ENCODE measurements around the gene SREBF2. TPM values are rescaled to one million over a fixed set of nuclear protein-coding genes. Genes with fewer than 3 reads are reported as not detected.

SREBF2 gene
- total RNA-seq, 3 donors from 2014 or later (not counting 1 experiment from before 2014, with no cell fraction given): 101 to 106 (median 105) TPM

DNA sequence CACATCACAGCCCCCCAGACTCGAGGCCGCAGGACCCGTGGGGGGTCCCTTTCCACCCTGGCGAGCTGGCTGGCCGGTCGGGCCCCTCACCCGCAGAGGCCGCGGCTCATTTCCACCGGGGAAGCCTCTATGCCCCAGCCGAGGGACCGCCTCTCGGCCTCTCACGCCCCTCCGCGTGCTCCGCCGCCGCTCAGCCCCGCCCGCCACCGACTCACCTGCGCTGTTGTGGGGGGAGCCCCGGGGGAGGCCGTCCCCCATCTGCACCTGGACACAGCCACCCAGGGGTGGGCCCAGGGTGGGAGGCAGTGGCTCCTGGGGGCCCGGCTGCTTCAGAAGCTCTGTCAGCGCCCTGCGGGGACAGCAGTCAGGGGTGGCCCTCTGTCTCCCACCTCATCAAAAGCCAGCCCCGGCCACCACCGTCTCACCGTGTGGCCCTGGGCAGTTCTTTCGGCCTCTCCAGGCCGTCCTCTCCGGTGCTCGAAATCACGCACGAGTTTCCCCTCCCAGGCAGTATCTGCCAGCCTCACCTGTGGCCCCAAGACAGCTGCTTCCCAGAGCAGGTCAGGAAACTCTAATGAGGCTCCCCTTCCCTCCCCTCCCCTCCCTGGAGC, 78.2 kb downstream of the SREBF2 start:
- TF ChIP-seq, protein P1, sequence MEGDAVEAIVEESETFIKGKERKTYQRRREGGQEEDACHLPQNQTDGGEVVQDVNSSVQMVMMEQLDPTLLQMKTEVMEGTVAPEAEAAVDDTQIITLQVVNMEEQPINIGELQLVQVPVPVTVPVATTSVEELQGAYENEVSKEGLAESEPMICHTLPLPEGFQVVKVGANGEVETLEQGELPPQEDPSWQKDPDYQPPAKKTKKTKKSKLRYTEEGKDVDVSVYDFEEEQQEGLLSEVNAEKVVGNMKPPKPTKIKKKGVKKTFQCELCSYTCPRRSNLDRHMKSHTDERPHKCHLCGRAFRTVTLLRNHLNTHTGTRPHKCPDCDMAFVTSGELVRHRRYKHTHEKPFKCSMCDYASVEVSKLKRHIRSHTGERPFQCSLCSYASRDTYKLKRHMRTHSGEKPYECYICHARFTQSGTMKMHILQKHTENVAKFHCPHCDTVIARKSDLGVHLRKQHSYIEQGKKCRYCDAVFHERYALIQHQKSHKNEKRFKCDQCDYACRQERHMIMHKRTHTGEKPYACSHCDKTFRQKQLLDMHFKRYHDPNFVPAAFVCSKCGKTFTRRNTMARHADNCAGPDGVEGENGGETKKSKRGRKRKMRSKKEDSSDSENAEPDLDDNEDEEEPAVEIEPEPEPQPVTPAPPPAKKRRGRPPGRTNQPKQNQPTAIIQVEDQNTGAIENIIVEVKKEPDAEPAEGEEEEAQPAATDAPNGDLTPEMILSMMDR (IDR thresholded peaks at IDR 0.05): no peak
- Histone ChIP-seq H3K4me1 (ENCODE audit: control insufficient read depth, insufficient read depth, low read length) (peaks cover 57% of the 10 kb centered on the region), H3K4me3 (ENCODE audit: low read length) (peak overlapping the region; percentile 20), H3K27ac (ENCODE audit: low read length) (no peak overlapping the region), H3K9me3 (ENCODE audit: control insufficient read depth, insufficient read depth, low read length) (no peaks in the 10 kb centered on the region), H3K36me3 (ENCODE audit: control insufficient read depth, insufficient read depth, low read length) (peaks cover 2% of the 10 kb centered on the region), H3K27me3 (ENCODE audit: control insufficient read depth, insufficient read depth, low read length) (peaks cover 45% of the 10 kb centered on the region)
- Mint-ChIP-seq H3K36me3 (no peaks in the 10 kb centered on the region), H3K4me3 (peak overlapping the region; percentile 78), H3K27me3 (ENCODE audit: low read depth in 2 of 2) (peaks cover 18 to 30% of the 10 kb centered on the region in 2 donors), H3K9me3 (no peaks in the 10 kb centered on the region), H3K4me1 (peaks cover 12 to 42% of the 10 kb centered on the region in 2 donors), H3K27ac (no peak overlapping the region)
- ATAC-seq: peak in 1 of 3 donors; percentile 7
- intact Hi-C loops (cut with micrococcal nuclease): no loop called here
- 14% methylated on average over 37 of the region's 37 CpGs for WGBS (ENCODE audit: insufficient coverage)
- DNase-seq: peak in 1 of 2 donors; percentile 38

DNA sequence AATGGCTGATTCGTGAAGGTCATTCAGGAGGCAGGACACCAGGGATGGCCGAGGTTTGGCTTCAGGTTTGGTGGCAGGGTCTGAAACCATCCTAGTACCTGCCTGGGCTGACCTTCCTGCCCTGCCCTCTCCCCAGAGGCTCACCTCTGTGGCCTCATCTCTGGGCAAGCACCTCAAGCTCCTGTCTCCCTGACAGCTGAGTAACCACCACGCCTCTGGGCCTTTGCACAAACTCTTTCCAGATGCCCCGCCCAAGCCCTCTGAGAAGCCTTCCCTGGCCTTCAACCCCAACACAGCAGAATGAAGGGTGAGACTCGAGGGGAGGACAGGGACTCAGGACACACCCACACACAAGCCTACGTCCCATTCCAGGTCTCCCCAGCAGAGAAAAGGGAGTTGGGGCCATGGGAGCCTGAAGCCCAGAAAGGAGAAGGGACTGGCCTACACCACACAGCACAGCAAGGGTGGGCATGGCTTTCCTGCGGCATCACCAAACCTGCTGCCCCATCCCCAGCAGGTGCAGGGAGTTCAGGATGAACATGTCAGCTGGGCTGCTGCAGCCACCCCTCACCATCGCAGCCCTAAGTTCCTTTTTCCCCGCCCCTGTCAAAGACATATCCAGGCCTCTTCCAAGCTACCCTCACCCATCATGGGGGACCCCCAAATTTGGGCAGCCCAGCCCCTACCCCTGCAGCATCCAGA, 79.6 kb downstream of the SREBF2 start:
- WGBS (ENCODE audit: insufficient coverage): 83% methylated on average over 9 of the region's 9 CpGs
- peaks cover 54% of the 10 kb centered on the region for H3K27me3 ChIP-seq (ENCODE audit: control insufficient read depth, insufficient read depth, low read length)
- ATAC-seq: no peak

DNA sequence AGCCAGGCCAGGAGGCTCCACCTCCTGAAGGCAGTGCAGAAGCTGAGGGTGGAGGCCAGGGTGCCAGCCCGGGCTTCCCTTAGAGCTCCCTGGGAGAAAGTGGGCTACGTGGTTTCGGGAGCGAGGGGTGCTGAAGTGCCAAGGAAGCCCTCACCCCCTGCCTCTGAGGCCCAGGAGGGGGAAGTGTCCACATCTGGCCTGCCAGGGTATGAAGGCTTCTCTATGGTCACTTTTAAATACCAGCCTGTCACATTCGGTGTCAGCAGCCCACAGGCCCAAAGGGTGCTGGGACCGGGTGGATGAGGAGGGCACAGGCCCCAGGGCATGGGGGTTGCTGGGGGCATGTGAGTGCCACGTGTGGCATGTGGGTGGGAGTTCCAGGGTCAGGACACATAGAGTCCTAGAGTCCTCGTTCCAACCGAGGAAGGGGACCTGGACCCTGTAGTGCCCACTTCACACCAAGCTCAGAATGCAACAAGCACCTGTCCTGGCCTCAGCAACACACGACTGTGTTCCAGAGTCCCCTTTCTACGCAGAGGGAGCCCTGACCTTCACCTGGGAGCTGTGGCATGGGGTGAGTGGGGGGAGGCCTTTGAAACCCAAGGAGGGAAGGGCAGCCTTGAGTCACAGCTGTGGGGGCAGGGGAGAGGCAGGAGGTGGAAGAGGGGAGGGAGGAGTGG, 80.3 kb downstream of the SREBF2 start:
- peaks cover 58% of the 10 kb centered on the region for H3K4me1 ChIP-seq (ENCODE audit: control insufficient read depth, insufficient read depth, low read length)
- H3K4me1 Mint-ChIP-seq: peaks cover 12 to 33% of the 10 kb centered on the region in 2 donors
- DNase-seq (no peak), ATAC-seq (no peak)
- H3K27ac ChIP-seq (ENCODE audit: low read length): no peak overlapping the region
- TF ChIP-seq, protein P1 (IDR thresholded peaks at IDR 0.05): no peak
- H3K36me3 Mint-ChIP-seq: no peaks in the 10 kb centered on the region
- intact Hi-C loops (cut with micrococcal nuclease): no loop called here
- no peaks in the 10 kb centered on the region for H3K9me3 ChIP-seq (ENCODE audit: control insufficient read depth, insufficient read depth, low read length)
- H3K4me3 ChIP-seq (ENCODE audit: low read length): no peak overlapping the region
- peak overlapping the region; percentile 47 for H3K4me3 Mint-ChIP-seq
- peaks cover 24 to 37% of the 10 kb centered on the region in 2 donors for H3K27me3 Mint-ChIP-seq (ENCODE audit: low read depth in 2 of 2)
- peaks cover 61% of the 10 kb centered on the region for H3K27me3 ChIP-seq (ENCODE audit: control insufficient read depth, insufficient read depth, low read length)
- WGBS (ENCODE audit: insufficient coverage): 81% methylated on average over 10 of the region's 11 CpGs
- H3K9me3 Mint-ChIP-seq: no peaks in the 10 kb centered on the region
- H3K36me3 ChIP-seq (ENCODE audit: control insufficient read depth, insufficient read depth, low read length): no peaks in the 10 kb centered on the region
- no peak overlapping the region for H3K27ac Mint-ChIP-seq

More for the DNA sequence above, 79.6 kb downstream of the SREBF2 start:
- H3K4me1 ChIP-seq (ENCODE audit: control insufficient read depth, insufficient read depth, low read length): peaks cover 58% of the 10 kb centered on the region
- Mint-ChIP-seq H3K9me3 (no peaks in the 10 kb centered on the region), H3K27ac (no peak overlapping the region), H3K36me3 (no peaks in the 10 kb centered on the region), H3K4me3 (peak overlapping the region; percentile 47), H3K27me3 (ENCODE audit: low read depth in 2 of 2) (peaks cover 24 to 37% of the 10 kb centered on the region in 2 donors), H3K4me1 (peaks cover 12 to 40% of the 10 kb centered on the region in 2 donors)
- peaks cover 2% of the 10 kb centered on the region for H3K36me3 ChIP-seq (ENCODE audit: control insufficient read depth, insufficient read depth, low read length)
- TF ChIP-seq, protein P1 (IDR thresholded peaks at IDR 0.05): no peak
- no peak overlapping the region for H3K27ac ChIP-seq (ENCODE audit: low read length)
- H3K9me3 ChIP-seq (ENCODE audit: control insufficient read depth, insufficient read depth, low read length): no peaks in the 10 kb centered on the region
- H3K4me3 ChIP-seq (ENCODE audit: low read length): no peak overlapping the region
- intact Hi-C loops (cut with micrococcal nuclease): no loop called here
- no peak for DNase-seq

All from natural killer cell (primary cell).